ENCODE results near the gene RNF187. TPM values are rescaled to one million over a fixed set of nuclear protein-coding genes. Genes with fewer than 3 reads are reported as not detected.

Gene RNF187
- 10 to 100 TPM; 79.1 to 99.7 (median 89.9) TPM for total RNA-seq
- 10 to 100 TPM; 18.9 to 37.2 TPM for polyA plus RNA-seq
- long read RNA-seq, donor 1, transcript RNF187-201 (4 exons, 3,017 nt), result major isoform, 155 of 203 reads
- long read RNA-seq, donor 1, partial matches to known transcripts, result 3 of 203 reads
- long read RNA-seq, donor 1, other reads (novel, unspliced or antisense), result 45 of 203 reads
- long read RNA-seq, donor 2, transcript RNF187-201 (4 exons, 3,017 nt), result major isoform, 202 of 293 reads
- long read RNA-seq, donor 2, partial matches to known transcripts, result 5 of 293 reads
- long read RNA-seq, donor 2, other reads (novel, unspliced or antisense), result 86 of 293 reads
- long read RNA-seq, donor 3, partial matches to known transcripts, result 2 of 41 reads
- long read RNA-seq, donor 3, other reads (novel, unspliced or antisense), result 35 of 41 reads

GRCh38 chr1:228487336-228488124, at the start of gene RNF187:
TSS of gene RNF187 (plus strand) at chr1:228487382.
- intact Hi-C loops (cut with DNase I), result loop anchor here in 3 of 10 donors (2.0 to 10.0 kb wide), 3 partner anchors 31 to 353 kb away; partner anchors contain the start of gene TRIM11 (in 1 of the 3)
- 0% methylated on average over 80 to 113 of the region's 113 CpGs for WGBS, 2 donors
- H3K27me3 ChIP-seq, result no peaks in the 10 kb centered on the region
- ATAC-seq (peak; percentile 92 to 96 (median 94)), DNase-seq (peak; percentile 88 to 95)
- no peaks in the 10 kb centered on the region for H3K9me3 ChIP-seq
- TF ChIP-seq, protein P1, sequence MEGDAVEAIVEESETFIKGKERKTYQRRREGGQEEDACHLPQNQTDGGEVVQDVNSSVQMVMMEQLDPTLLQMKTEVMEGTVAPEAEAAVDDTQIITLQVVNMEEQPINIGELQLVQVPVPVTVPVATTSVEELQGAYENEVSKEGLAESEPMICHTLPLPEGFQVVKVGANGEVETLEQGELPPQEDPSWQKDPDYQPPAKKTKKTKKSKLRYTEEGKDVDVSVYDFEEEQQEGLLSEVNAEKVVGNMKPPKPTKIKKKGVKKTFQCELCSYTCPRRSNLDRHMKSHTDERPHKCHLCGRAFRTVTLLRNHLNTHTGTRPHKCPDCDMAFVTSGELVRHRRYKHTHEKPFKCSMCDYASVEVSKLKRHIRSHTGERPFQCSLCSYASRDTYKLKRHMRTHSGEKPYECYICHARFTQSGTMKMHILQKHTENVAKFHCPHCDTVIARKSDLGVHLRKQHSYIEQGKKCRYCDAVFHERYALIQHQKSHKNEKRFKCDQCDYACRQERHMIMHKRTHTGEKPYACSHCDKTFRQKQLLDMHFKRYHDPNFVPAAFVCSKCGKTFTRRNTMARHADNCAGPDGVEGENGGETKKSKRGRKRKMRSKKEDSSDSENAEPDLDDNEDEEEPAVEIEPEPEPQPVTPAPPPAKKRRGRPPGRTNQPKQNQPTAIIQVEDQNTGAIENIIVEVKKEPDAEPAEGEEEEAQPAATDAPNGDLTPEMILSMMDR (IDR thresholded peaks at IDR 0.05), result peak in 1 of 9 donors; percentile 16
- H3K36me3 ChIP-seq, result peaks cover 0 to 32% (median 11%) of the 10 kb centered on the region in 9 donors
- H3K27ac ChIP-seq, result peak within 1 kb of the TSS; percentile 97 to 100 (median 100)
- H3K4me3 ChIP-seq, result peak within 1 kb of the TSS; percentile 55 to 97 (median 82)
- H3K4me1 ChIP-seq, result peaks cover 17 to 52% (median 40%) of the 10 kb centered on the region in 9 donors

- no peaks in the 10 kb centered on the region for H3K4me1 ChIP-seq
- no peaks in the 10 kb centered on the region for H3K36me3 ChIP-seq
- H3K27ac ChIP-seq, result no peak overlapping the region
- no peak overlapping the region for H3K4me3 ChIP-seq
- 90 to 92% methylated on average over 7 of the region's 7 CpGs for WGBS, 2 donors
- TF ChIP-seq, protein P1 (IDR thresholded peaks at IDR 0.05), result no peak
- H3K9me3 ChIP-seq, result no peaks in the 10 kb centered on the region
- intact Hi-C loops (cut with DNase I), result no loop called here
- ATAC-seq (no peak), DNase-seq (no peak)
- H3K27me3 ChIP-seq, result peaks cover 0 to 35% (median 24%) of the 10 kb centered on the region in 7 donors
Measured at GRCh38 chr1:228437424-228437962, 49.7 kb upstream of the RNF187 start.

DNA sequence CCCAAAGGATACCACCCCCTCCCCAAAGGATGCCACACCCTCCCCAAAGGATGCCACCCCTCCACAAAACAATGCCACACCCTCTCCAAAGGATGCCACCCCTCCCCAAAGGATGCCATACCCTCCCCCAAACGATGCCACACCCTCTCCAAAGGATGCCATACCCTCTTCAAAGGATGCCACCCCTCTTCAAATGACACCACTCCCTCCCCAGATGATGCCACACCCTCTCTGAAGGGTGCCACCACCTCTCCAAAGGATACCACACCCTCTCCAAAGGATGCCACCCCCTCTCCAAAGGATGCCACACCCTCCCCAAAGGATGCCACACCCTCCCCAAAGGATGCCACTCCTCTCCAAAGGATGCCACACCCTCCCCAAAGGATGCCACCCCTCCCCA, 48.9 kb upstream of the RNF187 start:
- 57 to 64% methylated on average over 1 of the region's 1 CpG for WGBS, 2 donors
- H3K36me3 ChIP-seq, result no peaks in the 10 kb centered on the region
- no peaks in the 10 kb centered on the region for H3K4me1 ChIP-seq
- peaks cover 0 to 41% (median 28%) of the 10 kb centered on the region in 7 donors for H3K27me3 ChIP-seq
- intact Hi-C loops (cut with DNase I), result no loop called here
- H3K27ac ChIP-seq, result no peak overlapping the region
- DNase-seq (no peak), ATAC-seq (no peak)
- no peaks in the 10 kb centered on the region for H3K9me3 ChIP-seq
- H3K4me3 ChIP-seq, result no peak overlapping the region
- TF ChIP-seq, protein P1 (IDR thresholded peaks at IDR 0.05), result no peak

All from heart right ventricle (tissue), 16 donors.